Activated naive CD4-positive, alpha-beta T cell treated with anti-CD3 and anti-CD28 coated beads, Interleukin-2, amount 50 U/mL, for 16 hours (primary cell): Measurements from ENCODE around the gene SMIM21.
A peak's percentile ranks its signal among the peaks of the same experiment; 100 is the strongest.

Experiments
- DNase-seq: peaks from one replicate; pipeline ENCODE4 v3.0.0-alpha.2; 2020

SMIM21 gene

DNA sequence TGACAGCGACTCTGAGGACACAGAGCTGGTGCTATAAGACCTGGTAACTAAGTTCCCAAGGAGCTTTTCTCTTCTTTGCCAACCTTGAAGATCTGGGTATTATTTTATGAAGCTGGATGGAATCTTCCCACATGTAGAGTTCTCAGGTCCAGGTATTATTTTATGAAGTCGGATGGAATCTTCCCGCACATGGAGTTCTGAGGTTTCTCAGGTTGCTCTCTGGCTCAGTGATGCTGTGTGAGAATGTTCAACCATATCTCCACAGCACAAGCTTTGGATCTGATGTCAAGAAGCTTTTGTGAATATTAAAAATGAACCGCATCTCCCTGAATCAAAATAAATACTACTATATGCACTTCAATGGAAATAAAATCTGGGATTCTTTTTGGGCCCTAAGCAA lies at the start of gene SMIM21:
Gene SMIM21, minus strand, starts transcription at position 101 of the 400 bp plus-strand sequence. CDS start 140 bp downstream, outside the sequence.
- DNase-seq = no peak

DNA sequence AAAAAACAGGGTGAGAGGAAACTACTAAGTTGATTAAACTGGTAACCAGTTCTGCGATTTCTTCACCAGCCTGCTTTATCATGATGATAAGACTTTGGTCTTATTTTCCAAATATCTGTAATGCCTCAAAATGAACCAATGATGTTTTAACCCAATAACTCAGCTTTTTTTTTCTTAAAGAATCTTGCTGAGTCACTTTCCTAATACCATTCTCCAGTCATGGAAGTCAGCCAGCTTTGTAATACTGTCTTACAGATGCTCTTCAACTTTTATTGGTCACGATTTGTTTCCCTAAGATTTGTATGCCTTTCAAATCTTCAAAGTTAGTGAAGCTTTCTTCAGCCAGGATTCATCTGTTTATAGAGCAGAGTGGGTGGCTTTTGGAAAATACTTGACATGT lies 47.7 kb upstream of the SMIM21 start:
- no peak for DNase-seq

DNA sequence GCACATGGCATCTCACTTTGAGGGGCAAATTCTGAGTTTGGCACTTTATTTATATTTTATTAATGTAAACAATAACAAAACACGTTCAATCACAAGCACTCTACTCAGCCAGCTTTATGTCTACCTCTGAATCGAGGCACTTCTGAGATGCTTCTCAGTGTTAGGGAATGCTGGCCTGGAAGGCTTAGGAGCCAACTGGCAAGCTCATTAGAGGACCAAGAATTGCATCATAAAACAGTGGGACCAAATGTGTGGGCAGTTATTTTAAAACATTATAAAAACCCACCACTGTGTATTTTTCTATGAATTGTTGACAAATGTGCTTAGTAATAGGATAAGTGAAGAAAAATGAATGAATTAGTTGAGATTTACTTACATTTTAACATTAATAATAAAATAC lies 46.8 kb upstream of the SMIM21 start:
- no peak for DNase-seq

DNA sequence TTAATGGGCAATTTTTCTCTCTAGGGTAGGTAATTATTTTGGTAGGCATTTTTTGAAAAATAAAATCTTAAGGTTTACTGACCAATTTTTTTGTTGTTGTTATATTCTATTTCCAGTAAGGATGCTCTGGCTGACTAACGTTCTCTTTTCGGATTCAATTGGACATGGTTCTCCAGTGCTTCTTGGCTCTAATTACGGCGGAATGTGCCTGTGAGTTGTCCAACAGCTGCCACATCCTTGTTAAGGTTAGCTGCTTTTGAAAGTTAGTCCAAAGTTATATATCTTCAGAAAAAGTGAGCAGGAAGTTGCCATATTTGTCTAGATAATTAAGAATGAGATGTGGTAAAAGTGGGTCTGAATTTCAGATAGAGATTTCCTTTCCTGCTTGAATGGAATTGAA lies 45.8 kb upstream of the SMIM21 start:
- DNase-seq = no peak

DNA sequence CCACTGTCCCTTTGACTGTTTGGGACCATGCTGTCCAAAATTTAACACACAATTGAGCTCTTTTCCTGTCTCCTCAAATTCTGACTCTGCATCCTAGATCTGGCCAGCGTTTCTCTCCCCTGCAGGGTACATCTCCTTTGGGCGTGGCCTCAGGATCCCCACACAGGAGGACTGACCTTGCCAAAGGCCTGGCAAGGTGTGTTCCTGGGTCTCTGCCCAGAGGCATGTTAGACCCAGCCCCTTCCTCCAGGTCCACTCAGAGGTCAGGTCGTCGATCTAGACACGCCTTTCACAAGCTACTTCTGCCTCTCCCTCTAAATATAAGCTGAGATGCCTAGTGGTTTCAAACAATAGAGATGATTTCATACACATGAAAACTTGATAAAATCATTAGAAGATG lies 45.4 kb upstream of the SMIM21 start:
- no peak for DNase-seq

DNA sequence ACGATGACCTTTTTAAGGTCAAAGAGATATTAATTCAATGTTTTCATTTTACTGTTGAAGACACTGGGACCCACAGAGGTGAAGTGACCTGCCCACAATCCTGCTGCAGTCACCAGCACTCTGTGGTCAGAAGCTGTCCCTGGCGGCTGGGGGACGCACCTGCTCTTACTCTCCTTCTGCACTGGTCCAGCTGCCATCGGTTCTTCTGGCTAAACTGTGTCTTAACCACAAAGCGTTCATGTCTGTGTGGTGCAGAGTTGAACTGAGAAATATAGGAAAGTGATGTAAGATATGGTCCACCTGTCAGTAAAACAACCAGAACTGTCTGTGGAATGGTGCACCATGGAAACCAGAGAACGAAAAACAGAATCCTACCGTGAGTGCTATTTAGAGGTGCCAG lies 44.9 kb upstream of the SMIM21 start:
- no peak for DNase-seq

DNA sequence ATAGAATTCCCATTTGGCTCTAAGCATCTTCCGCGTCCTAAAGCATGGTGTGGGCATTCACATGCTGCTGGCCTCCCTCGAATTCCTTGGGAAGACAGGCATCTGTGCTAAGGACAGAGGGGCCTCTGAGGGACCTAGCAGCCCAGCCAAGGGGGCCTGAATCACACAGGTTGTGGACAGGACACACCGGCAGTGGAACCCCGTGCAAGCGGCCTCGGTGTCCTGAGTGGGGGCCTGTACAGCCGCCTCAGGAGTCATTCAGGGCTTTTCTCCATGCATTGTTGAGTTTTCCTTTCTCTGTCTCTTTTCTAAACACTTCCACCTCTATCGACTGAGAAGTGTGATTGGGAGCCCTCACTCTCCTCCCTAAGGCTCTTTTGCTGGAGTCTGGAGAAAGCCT lies 44.3 kb upstream of the SMIM21 start:
- DNase-seq = no peak

DNA sequence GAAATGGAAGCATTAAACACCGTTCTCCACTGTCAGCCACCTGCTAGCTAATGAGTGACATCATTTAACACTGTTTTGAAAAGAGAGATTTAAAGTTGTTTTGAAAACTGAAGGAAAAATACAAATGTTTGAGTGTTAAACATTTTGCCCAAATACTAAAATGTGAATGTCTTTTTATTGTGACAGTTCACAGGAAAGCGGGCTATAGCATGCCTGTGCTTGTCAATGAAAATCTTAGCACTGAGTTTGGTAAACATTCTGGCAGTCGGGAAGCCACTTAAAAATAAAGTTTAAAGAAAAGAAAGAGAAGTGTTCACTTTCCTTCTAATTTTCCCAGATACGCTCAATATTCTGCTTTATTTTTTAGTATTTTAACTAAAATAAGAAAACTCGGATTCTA lies 40.3 kb upstream of the SMIM21 start:
- no peak for DNase-seq

DNA sequence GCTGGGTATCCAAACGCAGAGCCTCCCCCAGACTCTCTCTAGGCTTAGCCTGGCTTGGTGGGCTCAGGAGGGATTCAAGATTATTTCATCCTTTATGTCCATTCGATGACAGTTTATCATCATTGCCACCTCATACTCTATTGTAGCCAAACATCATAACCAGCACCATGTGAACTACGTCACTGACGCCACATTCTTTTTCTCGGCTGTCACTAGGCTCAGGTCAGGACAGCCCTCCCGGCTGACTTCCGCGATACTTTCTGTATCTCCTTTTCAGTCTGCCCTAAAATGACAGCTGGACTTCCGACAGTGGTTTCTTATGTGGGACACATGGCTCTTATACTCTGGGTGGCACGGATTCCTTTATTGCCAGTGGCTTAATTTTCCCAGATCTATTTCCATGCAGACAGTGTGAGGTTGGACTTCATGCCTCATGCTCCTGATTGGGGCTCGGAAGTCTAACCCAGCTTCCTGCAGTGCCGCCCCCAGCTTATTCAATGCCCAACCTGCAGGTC lies 39.8 kb upstream of the SMIM21 start:
- DNase-seq = no peak

DNA sequence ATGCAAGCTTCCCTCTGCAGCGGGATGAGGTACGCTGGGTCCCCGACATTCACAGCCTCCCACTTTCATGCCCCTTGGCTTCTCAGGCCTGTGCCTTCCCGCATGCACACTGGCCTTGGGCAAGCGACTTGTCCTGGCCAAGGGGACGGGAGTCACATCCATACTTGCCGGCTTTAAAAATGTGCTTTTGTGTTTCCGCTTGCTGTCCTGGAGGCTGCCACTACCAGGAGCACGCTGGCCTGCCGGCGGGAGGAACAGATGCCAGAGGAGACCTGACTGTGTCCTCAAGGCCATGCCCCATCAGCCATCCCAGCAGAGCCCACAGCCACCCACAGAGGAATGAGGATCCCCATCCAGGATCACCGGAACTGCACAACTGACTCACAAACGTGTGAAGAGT lies 36.9 kb upstream of the SMIM21 start:
- DNase-seq = no peak

DNA sequence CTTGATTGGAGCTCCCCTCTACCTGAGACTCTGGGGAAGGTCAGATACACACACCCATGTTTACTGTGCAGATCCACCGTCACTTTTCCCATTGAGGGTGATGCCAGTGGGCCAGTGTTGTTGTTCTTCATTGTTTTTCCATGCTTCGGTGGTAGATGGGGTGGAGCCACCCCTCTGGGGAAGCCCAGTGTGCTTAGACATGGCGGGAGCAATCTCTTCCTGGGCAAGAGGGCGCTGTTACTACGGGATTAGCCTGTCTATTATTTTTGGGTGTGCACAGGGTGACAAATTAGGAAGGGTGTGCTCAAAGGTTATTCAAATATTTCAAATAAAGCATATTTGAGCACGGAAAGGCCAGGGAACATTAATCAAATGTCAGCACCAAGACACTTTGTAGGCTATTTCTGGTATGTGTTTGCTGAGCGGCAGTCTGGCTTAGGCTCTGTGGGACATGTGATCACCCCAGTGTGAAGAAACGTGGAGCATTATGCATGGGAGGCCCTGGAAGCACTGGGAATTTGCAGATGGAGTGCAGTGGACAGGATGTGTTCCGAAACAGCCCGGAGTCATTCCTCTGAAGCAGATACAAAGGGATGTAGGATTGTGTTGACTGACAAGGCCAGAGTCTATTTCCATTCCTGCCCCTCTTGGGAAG lies 34.8 kb upstream of the SMIM21 start:
- no peak for DNase-seq

DNA sequence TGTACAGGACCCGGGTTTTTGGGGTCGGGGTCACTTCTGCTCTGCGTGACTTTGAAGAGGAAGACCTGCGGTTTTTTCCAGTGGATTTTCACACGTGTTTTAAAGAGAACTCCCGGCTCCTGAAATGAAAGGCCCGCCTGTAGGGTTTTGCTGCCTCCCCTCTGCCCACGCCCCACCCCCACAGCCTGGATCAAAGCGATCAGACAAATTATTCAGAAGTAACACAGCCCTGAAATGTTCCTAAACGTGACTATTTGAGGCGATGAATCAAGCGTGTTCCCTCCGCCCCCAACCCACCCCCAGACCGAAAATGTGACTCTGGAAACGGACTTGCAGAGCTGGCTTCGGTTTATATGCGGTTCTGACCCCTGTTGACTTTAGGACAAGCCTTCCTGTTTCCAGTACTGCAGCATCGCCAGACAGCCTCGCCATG lies 28.7 kb upstream of the SMIM21 start:
- DNase-seq = peak; percentile 53

DNA sequence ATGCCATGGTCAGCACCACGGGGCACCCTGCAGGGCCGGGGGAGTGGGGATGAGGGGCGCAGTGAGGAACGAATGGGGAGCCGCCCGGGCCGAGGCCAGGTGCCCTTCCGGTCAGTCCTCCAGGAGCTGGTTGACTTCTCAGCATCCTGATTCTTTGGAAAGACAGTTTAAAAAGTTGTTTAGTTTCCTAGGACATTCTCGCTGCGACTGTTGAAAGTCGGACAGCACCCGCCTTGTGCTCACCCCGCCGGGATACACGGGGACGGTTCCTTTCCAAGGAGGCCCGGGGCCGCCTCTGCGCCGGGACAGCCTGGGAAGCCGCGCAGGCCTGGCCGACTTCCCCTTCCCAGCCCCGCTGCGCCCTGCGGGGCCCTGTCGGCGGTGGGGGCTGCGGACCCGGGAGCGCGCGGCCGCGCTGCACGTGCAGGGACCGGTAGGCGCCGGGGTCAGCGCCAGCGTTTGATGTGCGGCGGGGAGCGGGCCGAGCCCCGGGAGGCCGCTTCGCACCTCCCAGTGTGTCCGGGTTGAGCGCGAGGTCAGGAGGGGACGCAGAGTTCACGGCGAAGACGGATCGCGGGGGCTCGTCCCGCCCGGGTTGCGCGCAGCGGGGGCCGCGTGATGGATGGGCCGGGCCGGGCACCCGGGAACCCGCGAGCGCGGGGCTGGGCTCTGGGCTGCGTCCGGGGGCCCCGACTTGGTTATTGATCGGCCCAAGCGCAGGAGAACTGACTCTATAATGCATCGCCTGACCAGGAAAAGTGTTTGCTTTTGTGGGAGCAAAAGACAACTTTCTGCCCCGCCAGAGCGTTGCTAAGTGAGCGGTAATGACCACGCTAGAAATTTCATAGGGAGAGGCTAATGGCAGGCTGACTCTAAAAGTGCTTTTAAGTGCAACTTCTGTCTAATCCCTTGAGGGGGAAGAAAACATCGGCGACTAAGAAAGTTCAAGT lies 28.0 kb upstream of the SMIM21 start:
- DNase-seq = no peak

DNA sequence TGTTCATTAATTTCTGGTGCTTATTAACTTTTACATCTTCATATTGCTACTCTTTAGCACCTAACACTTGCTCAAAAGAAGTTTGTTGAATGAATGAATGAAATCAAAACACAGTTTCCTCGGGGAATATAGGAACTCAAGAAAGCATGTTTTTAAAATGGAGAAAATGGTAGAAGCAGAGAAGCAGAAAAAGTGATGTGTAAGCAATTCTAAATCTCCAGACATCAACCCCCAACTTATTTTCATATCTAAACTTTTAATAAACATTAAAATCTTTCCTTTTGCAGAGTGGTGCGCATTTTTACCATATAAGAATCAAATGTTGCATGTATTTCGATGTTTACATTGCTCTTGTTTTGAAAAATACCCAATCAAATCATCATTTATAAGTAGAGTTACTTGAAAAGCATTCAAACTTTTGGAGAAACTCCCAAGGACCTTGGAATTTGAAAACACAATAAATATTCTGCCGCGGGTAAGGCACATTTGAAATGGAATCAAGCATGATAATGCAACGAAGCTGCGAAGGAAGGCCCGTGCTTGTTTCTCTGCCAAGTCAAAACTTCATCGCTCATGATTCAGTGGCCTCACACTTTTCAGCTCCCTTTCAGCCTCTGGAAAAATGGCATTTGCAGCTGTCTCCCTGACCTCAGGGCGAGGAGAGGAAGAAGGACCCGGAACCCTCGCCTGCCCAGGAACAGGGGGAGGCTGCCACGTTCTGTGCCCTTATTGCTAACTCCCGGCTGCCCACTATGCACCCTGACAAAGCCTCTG lies 26.7 kb upstream of the SMIM21 start:
- DNase-seq = no peak

DNA sequence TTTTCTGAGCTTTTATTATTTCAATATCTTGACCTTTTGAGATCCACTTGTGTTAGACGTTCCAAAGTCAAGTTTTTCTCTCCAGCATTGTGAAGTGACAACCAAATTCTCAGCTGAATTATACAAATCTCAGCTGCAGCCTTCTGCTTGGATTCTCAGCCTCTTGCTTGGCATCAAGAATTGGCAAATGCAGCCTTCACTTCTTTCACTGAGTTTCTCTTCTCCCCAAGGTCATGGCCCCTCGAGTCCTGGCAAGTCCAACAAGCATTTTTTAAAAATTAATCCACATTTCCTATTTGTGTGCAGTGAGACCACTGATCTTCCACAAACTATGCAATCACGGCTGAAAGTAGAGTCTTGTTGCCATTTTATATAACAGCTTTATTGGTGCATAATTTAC lies 23.4 kb upstream of the SMIM21 start:
- no peak for DNase-seq

DNA sequence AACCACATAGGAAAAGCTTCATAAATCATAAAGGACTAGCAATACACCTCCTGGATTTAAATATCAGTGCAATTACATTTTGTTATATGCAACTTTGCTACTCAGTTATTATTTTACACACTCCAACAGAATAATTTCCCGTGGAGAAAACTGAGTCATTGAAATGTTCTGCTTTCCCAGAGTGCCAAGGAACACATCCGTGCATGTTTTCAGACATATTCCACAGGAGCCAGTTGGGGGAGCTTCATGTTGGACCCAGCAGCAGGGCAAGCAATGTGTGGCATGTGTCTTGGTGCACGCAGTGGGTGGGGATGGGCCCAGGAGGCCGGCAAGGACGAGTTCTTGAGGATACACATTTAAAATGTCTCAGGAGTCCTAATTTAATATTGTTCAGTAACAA lies 14.4 kb upstream of the SMIM21 start:
- DNase-seq = no peak

DNA sequence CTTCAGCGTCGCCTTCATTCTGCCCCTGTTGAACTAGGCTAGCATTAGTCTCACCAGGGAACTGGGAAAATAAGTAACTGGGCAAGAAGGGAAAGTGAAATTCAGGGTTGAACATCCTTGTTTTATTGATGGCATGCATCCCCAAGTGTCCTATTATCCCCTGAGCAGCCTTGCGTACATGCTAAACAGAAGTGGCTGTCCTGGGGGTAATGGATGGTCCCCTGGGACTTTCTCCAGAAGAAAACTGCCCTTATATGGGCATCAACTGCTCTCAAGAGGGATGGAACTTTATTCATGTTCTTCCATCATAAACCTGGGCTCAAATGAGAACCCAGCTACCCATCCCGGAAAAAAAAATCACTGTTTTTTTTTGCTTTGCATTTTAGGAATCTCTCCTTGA lies 11.8 kb upstream of the SMIM21 start:
- DNase-seq = no peak

DNA sequence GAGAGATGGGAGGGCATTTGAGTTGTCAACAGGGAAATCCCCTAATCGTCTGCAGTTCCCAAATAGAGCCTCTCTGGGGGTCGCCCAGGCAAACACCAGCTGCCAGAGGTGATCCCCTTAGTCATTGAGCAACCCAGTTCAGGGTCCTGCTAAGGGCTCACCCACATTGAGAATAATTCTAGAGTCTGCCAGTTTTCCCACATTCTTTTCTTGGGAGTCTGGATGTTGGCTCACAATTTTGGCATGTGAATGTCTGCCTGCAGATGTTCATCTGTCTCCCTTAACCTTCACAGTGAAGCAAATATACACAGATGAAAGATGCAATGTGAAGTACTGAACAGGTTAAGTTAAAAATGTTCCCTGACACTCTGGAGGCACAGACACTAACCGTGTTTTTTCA lies 11.4 kb upstream of the SMIM21 start:
- DNase-seq = no peak

DNA sequence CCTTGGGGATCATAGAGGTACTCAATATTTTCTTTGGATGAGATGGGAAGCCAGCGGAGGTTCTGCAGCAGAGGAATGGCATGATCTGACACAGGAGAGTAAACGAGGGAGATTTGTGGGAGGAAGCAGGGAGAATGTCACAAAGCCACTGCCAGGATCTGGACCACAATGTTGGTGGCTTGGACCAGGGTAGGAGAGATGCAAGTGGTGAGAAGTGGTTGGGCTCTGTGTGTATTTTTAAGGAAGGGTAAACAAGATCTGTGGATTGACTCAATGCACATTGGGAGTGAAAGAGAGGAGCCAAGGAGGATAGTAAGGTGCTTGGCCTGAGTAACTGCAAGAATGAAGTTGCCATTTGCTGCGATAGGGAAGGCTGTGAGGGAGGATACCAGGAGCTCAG lies 10.5 kb upstream of the SMIM21 start:
- no peak for DNase-seq

DNA sequence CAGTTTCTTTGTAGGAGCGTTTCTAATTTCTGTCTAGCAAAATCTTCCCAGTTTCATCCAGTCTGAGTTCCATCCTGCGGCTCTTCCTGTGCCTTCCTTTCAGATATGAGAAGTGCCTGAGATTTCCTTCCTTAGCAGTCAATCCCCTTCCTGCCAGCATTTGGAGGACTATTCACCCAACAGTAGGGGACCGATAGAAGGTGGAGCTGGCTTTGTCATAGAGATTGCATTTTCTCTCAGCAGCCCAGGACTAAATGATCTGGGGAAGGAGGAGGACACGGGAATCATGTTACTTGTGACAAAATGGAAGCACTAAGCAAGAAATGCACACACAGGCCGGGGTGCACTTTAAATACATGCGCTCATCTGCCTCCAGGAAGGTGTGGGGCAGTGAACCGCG lies 5.6 kb upstream of the SMIM21 start:
- DNase-seq = no peak

DNA sequence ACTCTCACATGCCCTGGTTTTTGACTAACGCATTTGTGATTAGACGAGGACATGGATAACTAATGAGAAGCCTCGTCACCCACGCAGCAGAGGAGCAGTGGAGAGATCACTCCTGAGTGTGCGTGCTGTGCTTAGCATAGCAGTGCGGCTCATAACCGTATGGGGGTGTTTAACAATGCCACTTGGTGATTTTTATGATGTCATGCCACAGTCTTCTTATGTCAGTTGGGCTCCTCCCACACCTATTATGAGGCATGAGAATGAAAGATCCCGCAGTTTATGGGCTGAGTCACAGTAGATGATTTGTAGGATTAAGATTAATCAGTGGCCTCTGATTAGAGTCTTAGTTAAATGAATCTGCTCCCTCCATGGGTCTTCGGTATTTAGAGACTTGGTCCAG lies 2.5 kb upstream of the SMIM21 start:
- DNase-seq = no peak

DNA sequence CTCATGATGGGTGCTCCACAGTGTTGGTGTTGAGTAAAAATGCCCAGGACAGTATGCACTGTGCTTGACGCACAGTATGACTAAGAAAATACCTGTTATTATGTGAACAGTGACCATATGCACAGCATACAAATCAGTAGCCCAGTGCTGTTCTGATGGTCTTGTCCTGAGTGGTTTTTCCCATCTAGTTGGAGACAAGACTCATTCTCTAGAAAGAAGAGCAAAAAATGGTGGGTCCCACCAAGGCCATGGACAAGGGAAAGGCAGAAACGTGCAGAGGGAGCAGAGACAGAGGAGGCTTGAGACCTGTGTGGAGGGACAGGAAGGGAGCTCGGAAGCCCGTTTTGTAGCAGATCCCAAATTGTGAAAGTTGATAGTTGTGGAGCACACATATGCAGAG lies 987 bp upstream of the SMIM21 start:
- DNase-seq = no peak

DNA sequence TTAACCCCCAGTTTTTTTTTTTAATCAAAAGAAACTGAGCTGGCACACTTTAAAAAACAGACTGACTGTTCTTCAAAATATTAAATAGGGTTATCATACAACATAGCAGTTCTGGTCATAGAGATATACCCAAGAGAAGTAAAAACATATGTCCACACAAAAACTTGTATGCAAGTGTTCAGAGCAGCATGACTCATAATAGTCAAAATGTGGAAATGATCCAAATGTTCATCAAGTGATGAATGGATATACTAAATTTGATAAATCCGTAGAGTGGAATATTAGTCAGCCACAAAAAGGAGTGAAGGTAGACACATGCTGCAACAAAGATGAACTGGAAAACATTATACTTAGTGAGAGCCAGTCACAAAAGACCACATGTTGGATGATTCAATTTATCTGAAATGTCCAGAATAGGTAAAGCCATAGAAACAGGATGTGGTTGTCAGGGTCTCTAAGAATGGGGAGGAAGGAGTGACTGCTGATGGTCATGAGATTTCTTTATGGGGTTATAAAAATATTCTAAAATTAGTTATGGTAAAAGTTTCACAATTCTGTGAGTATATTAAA lies 5.1 kb downstream of the SMIM21 start:
- no peak for DNase-seq
